ENCODE results near the gene RHEX.

RHEX gene

DNA sequence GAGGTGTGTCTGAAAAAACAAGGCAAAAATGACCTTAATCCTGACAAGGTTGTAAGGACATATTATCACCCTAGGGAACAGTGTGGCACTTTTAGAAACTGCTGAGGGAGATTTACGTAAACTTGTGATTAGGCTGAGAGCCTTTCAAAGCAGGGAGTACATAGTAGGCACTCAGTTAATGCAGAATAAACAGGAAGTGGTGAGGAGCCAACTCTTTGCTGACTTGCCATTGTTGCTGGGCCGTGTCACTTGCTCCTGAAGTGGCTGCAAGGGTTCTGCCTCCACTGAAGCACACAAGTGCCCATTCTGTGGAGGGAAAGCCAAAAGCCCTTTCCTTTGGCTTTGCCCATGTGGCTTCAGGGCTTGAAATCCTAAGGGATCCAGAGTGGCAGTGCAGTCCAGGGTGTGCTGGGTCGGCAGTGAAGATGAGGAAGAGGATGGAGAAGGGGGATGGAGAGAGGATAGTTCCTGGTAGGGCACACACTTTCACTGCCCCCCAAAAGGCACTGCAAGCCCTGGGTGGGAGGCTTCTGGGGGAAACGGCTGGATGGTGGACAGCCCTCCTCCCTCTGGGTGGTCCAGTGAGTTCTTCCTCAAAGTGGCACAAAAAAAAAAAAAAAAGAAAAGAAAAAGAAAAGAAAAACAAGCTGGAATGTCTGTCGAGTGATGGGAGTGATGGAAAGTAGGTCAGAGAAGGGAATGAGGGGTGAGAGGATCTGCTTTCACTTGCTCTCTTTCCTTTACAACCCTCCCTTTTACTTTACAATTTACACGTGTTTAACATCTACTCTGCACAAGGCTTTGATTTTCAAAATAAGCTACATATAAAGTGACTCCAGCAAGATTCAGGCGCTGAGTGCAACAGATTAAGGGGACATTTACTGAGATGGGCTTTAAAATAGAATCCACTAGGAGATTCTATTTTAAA lies 13.7 kb upstream of the RHEX start:
- TF ChIP-seq, protein P1, sequence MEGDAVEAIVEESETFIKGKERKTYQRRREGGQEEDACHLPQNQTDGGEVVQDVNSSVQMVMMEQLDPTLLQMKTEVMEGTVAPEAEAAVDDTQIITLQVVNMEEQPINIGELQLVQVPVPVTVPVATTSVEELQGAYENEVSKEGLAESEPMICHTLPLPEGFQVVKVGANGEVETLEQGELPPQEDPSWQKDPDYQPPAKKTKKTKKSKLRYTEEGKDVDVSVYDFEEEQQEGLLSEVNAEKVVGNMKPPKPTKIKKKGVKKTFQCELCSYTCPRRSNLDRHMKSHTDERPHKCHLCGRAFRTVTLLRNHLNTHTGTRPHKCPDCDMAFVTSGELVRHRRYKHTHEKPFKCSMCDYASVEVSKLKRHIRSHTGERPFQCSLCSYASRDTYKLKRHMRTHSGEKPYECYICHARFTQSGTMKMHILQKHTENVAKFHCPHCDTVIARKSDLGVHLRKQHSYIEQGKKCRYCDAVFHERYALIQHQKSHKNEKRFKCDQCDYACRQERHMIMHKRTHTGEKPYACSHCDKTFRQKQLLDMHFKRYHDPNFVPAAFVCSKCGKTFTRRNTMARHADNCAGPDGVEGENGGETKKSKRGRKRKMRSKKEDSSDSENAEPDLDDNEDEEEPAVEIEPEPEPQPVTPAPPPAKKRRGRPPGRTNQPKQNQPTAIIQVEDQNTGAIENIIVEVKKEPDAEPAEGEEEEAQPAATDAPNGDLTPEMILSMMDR (IDR thresholded peaks at IDR 0.05; ENCODE audit: low read depth, low read length) = no peak
- no peak for DNase-seq (ENCODE audit: low read depth in 2 of 2)
- H3K4me3 ChIP-seq (replicated peaks in 1 of 2; ENCODE audit: low read depth in 2 of 2, low read length in 2 of 2) = no peak overlapping the region

DNA sequence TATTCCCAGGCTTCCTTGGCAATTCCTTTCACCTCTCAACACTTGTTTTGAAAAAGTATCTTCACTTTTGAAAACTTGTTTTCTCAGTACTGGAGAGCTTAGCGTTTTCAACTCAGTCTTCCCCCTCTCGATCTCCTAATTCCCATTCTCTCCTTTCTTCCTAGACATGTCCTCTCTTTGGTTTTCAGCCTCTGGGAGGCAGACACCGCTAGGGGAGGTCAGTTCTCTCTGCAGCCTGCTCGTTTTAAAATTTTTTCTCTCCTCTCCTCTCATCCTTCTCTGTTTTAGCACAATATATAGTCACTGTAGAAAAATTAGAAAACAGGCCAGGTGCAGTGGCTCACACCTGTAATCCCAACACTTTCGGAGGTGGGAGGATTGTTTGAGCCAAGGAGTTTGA lies 12.6 kb upstream of the RHEX start:
- no peak overlapping the region for H3K4me3 ChIP-seq (replicated peaks in 1 of 2; ENCODE audit: low read depth in 2 of 2, low read length in 2 of 2)
- no peak for DNase-seq (ENCODE audit: low read depth in 2 of 2)
- TF ChIP-seq, protein P1 (IDR thresholded peaks at IDR 0.05; ENCODE audit: low read depth, low read length) = no peak

DNA sequence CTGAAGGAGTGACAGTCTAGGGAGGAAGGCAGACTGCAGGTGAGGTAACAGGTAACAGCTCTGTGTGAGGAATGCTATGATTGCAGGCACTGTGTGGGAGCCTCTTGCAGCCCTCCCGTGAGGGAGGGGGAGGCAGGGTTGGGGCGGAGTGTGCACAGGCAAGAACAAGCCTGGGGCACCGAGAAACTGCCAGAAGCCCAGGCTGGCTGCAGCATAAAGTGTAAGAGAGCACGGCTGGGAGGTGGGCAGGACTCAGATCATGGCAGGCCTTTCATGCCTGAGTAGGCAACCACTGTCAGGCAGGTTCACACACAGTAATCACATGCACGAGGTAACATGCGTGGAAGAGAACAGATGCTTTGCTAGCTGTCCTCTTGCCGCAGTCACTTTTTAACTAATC lies 11.3 kb upstream of the RHEX start:
- no peak for DNase-seq (ENCODE audit: low read depth in 2 of 2)
- TF ChIP-seq, protein P1 (IDR thresholded peaks at IDR 0.05; ENCODE audit: low read depth, low read length) = no peak
- H3K4me3 ChIP-seq (replicated peaks in 1 of 2; ENCODE audit: low read depth in 2 of 2, low read length in 2 of 2) = no peak overlapping the region

DNA sequence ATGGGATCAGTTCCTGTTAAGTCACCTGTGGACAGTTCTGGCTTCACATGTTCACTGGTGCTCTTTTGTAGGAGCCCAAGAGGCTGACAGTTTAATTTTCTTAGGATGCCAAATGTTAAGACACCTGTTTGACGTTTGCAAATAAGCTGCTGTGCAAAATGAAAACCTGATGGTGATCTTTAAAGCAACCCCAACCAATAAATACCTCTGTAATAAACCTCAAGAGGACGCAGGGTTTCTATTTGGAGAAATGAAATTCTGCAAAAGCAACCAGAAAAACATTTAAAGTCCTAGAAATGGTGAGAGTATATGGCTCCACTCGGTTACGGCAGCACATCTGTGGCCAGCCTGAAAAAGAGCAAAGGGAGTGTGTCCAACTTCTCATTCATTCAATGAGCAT lies 5.7 kb upstream of the RHEX start:
- no peak for DNase-seq (ENCODE audit: low read depth in 2 of 2)
- TF ChIP-seq, protein P1 (IDR thresholded peaks at IDR 0.05; ENCODE audit: low read depth, low read length) = no peak
- H3K4me3 ChIP-seq (replicated peaks in 1 of 2; ENCODE audit: low read depth in 2 of 2, low read length in 2 of 2) = no peak overlapping the region

DNA sequence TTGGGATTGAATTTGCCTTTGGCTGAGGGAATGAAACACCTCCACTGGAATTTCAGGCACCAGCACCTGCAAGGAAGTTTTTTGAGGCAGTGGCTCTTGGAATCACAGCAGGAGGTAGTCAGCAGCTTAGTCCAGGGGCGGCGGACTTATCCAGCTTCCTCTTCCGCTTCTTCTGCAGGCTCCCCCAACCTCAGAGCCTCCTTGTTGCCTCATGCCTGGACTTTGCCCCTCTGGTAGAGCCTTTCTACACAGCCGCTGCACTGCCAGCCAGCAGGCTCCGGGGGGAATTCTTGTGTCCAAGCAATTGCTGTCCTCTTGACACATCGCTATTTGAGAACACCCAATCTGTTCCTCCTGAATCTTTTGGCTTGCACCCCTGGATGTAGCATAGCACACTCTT lies 4.4 kb upstream of the RHEX start:
- H3K4me3 ChIP-seq (replicated peaks in 1 of 2; ENCODE audit: low read depth in 2 of 2, low read length in 2 of 2) = no peak overlapping the region
- TF ChIP-seq, protein P1 (IDR thresholded peaks at IDR 0.05; ENCODE audit: low read depth, low read length) = no peak
- DNase-seq (ENCODE audit: low read depth in 2 of 2) = no peak

DNA sequence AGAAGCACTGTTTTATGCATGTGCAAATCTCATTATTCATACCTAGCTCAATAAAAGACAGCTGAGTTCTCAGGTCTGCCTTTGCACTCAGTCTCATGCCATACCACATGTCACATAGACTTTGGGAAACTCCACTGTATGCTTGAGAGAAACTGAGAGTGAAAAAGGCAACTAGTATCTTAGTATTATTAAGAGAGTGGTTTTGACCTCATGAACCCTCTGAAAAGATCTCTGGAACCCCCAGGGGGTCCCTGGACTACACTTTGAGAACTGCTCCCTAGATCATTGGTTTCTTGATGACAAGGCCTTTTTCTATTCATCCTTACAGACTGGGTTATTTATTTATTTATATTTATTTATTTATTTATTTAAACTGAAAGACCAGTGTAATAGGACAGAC lies 3.7 kb upstream of the RHEX start:
- no peak overlapping the region for H3K4me3 ChIP-seq (replicated peaks in 1 of 2; ENCODE audit: low read depth in 2 of 2, low read length in 2 of 2)
- TF ChIP-seq, protein P1 (IDR thresholded peaks at IDR 0.05; ENCODE audit: low read depth, low read length) = no peak
- no peak for DNase-seq (ENCODE audit: low read depth in 2 of 2)

All from cardiac fibroblast (primary cell).